HG03460 (cell line): ENCODE measurements around the gene PDE4B.
"Not testable (repeated sequence)": the region's sequence is repeated elsewhere in the genome, so short reads cannot be mapped to it uniquely, and the experiment has no call there.

Source experiments
- ATAC-seq: cut with Tn5 transposase; IDR thresholded peaks from one replicate; pipeline ENCODE4 v1.9.1; 2021; ENCODE audit not compliant: unreplicated experiment

Gene PDE4B

DNA sequence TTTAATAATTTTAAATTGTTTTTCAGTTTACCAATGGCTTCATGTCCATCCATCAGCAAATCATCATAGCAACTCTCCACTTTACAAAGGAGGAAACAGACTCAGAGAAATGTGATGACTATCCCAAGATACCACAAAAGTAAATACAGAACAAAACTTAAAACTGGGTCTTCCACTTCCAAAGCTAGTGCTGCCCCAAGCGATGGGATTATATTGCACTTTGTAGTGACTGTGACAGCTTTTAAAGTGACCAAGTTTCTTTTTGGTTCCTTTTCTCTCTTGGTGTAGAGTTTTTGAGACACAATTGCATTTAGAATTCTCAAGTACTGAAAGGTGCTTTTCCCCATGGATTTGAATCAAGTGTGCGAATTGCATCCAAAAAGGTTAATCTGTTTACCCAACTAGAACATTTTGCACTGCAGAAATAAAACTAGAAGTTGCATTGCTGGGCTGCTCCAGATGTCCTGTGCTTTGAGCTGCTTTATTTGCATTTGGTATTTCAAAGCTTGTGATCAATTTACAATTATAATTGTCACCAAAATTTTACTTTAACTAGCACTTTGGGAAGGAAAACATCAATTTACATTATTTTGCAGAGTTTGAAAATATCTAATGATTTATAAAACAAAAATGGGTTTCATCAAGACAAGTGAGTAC lies 320.2 kb downstream of the PDE4B start:
- no peak for ATAC-seq

DNA sequence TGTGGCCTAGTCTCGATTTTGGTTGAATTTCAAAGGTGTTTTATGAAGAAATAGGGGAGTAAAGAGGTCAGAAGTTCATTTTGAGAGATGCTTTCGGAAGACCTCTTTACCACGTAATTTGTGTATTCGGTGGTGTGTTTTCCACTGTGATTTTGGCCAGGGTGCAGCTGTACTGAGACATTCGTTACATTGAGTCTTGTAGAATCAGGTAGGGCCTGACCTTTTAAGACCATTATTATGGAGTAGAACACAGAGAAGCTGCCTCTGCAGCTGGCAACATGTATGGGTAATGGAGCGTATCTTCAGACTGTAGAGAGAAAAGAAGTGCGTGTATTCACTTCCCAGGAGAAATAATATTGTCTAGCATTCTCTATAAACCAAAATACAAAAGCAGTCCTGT lies 326.5 kb downstream of the PDE4B start:
- ATAC-seq: no peak

DNA sequence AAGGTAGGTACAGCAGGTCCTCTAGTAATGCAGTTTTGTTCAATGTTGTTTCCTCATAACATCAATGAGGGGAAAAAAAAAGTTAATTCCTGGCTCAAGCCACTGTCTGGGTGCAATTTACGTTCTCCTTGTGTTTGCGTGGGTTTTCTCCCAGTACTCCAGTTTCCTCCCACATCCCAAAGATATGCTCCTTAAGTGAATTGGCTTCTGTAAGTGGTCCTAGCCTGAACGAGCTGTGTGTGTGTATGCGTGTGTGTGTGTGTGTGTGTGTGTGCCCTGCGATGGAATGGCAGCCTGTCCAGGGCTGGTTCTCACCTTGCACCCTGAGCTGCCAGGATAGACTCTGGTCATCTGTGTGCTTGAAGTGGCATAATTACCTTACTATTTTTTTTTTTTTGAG lies 332.0 kb downstream of the PDE4B start:
- ATAC-seq: no peak

DNA sequence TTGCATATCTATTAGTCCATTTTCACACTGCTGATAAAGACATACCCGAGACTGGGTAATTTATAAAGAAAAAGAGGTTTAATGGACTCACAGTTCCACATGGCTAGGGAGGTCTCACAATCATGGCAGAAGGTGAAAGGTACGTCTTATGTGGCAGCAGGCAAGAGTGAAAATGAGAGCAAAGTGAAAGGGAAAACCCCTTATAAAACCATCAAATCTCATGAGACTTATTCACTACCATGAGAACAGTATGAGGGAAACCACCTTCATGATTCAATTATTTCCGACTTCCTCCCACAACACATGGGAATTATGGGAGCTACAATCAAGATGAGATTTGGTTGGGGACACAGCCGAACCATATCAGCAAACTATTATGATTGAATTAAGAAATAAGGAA lies 335.9 kb downstream of the PDE4B start:
- ATAC-seq: not testable (repeated sequence)

DNA sequence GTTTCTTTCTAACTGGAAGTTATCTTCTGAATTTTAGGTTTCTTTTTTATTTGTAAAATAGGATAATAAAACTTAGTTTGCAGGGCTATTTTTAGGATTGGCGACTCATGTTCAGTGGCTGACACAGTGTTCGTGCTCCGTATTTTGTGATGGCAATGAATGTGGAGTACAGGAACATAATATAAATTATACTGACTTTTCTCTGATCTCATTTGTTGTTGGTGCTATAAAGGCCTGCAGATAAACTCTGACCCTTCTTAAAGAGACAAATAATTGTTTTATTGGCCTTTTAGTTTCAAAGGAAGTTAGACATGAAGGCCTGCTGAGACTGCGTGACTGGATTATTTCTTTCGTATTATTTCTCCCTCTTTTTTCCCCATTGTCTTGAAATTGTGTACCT lies 339.6 kb downstream of the PDE4B start:
- no peak for ATAC-seq

DNA sequence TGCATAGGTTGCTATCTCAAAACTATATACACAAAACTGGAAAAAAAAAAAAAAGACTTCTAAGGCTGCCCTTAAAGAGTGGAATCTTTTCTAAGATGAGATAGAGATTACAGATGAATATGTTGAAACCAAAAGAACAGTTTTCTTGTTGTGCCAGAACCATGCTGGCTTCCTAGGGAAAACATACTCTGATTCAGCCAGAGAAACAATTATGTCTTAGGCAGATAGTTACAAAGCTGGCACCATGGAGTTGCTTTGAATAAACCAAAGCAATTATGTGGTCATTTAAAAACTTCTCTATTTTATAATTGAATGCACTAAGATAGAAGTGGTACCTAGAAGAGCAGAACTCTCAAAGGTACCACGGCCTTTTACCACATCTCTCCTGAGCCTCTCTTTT lies 341.3 kb downstream of the PDE4B start:
- ATAC-seq: no peak

DNA sequence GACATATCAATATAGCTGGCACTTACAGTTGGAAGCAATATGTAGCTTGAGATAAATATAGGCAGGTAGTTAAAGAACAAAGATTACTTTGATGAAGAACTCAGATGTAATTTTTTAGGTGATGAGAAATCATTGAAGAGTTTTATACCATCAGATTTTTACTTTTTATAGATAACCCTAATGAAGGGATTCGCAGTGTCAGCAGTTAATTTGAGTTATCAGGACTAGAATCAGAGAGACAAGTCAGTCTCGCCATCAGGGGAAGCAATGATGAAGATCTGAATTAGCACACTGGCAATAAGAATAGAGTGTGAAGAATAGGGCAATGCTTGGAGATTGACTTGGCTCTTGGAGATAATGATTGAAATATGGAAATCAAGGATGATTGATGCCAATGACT lies 342.5 kb downstream of the PDE4B start:
- ATAC-seq: no peak

DNA sequence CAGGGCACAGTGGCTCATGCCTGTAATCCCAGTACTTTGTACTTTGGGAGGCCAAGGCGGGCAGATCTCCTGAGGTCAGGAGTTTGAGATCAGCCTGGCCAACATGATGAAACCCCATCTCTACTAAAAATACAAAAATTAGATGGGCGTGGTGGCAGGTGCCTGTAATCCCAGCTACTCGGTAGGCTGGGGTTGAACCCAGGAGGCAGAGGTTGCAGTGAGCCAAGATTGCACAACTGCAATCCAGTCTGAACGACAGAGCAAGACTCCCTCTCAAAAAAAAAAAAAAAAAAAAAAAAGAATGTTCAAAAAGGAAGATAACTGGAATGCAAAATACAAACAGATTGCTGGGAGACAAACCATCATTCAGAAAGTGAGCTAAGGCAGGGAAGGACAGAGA lies 343.7 kb downstream of the PDE4B start:
- ATAC-seq: not testable (repeated sequence)

DNA sequence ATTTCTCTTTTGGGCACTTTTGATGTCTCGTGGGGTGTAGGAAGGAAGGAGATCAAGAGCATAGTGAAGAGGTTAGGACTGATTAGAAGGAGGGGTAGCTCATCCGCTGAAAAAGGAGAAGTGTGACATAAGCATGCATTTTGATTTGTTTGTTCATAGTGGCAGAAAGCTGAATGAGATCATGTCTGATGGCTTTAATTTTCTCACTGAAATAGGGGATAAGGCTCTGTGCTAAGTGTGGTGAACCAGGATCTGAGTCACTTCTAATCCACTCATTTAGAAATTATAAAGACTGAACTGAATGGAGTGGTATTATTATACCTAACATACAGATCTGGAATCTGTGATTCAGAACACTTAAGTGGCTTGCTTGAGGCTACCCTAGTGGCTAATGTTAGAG lies 344.5 kb downstream of the PDE4B start:
- no peak for ATAC-seq

DNA sequence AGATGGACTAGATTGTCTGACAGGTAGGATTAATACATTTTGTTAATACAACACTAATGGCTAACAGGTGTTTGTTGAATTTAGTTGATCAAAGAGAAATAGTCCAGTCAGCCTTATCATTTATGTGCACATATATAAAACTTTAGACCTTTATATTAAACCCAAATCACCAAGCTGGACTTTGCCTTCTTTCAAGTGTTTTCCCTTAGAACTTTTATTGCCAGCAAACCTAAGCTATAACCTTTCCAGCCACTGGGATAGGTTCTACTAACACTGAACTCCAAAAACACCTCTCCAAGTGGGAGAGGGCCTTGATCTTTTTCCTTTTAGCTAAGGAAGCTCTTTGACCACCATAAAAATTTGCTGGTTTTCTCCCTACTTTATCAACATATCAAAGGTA lies 345.9 kb downstream of the PDE4B start:
- no peak for ATAC-seq

DNA sequence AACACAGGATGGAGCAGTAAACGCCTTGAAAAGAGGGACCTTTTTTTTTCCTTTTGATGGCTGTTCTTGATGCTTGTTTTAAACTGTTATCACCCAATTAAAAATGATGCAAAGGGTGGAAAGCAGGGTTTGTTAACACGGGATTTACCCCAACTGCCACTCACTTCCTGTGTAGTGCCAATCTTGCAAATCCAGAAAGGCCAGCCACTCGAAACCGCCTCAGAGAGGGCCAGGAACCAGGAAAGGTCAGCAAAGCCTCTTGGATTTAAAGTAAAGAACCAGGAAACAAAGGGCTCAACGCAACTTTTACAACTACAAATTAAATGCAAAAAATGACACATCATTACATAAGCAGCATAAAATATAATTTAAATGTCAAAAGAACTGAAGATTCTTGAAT lies 347.4 kb downstream of the PDE4B start:
- no peak for ATAC-seq

DNA sequence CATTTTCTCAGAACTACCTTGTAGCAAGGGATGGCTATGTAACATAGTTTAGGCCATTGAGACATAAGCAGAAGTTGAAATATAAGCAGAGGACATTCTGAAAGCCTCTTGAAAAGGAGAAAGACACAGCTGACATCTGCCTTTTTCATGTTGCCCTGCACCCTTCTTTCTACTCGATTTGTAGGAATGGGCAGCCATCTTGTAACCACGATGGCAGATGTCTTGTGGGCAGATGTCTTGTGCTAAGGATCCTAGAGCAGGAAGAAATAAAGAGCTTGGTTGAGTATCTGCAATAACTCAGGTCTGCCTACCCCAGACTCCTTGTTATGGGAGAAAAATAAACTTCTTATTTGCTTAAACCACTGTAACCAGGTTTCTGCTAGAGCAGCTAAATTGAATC lies 351.0 kb downstream of the PDE4B start:
- ATAC-seq: no peak

DNA sequence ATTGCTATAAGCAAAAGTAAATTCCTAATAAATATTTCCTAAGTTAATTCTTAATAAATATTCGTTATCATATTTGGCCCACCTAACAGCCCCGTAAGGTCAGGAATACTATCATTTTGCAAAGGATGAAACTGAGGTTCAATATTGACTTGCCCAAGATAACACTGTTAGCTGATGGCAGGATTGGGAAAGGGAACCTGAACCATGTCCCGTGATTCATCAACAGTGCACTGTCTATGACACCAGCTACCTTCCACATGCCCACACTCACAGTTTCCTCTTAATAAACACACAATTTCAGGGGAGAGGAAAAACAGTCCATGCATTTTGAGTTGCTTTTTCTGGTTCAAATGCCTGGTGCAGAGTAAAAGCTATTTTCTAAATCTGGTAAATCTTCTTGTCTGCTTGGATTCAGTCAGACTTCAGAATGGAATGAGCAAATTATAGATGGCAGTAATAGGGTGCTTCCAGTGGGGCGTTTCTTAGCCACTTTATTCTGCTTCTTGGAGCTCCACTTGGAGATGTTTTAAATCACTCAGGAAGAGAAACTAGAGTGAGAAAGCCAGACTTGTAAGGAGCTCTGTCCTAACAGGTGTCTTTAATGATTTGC lies 354.6 kb downstream of the PDE4B start:
- ATAC-seq: no peak

DNA sequence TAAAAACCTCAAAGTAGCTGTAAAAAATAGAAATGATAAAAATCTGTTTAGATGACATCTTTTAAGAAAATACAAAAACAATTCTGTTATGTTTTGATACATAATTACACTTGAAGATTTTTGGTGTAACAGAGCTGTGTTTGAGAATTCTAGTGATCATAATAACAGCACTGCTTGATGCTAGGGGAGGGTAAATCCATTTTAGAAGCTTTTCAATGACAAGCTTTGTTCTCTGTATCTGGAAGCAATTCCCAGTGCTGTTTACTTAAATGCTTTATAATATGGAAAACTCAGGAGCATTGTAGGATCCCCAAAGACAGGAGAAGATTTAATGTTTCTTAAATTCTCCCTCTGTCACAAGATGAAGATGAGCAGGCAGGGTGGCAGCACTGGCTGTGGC lies 359.3 kb downstream of the PDE4B start:
- ATAC-seq: no peak

DNA sequence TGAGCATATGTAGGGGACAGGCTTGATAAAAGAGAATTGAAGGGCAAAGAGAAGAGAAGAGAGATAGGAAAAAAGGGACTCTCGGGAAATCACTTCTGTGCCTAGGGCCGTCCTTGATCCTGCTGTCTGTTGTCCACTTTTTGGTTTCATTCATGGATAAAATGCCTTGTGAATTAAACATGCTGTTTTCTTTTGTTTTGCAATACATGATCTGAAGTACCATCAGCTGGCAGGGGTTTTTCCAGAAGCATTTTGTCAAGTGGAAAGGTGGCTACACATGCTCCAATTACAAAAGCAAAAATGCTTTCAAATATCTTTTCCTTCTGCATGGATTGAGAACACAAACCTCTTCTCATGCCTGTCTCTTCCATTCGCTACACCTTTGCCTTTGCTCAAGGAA lies 361.7 kb downstream of the PDE4B start:
- ATAC-seq: no peak

DNA sequence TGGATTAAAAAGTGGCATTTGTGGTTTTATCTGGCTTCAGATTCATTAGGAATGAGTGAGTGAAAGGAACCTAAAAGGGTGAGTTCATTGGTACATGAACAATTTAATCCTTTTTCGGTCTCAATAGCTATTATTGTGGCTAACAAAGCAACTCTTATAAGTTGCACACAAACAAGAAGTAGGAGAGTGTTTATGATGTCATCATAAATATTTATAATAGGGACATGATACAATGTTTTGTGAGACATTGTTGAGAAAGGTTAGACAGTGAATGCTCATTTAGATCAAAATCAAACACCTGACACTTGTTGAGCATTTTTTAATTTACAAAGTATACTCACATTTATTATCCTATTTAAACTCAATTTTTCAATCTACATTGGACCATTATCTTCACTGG lies 363.4 kb downstream of the PDE4B start:
- ATAC-seq: no peak

DNA sequence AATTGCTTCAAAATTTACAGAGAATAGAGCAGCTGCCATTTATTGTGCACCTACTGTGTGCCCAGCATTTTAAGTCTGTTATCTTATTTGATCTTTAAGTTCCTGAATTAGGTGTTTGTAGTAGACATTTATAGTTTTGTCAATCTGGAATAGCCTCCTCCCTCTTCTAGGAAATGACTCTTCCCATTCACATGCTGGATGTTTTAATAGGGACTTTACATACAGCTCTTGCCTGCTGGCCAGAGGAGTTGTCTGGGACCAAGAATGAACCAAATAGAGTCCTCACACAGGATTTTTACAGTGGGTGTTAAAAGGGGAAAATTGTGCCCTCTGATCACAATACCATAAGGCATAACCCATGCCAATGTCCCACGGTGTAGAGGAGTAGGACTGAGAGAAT lies 367.1 kb downstream of the PDE4B start:
- ATAC-seq: no peak

DNA sequence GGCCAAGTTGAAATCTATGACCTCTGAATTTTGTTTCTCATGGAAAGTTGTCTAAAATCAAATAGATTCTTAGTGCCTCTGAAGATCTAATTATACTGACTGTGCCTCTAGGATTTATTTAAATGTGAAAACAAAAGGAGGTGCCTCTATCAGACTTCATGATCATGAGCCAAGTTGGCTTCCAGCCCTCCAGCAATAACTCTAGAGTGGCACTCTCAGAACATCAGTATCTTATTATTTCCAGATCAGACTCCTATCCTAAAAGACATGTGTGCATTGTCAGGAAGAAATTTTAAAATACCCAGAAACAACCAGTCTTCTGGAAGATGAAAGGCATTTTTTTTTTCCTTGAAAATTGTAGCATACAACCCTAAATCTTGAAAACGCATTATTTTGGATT lies 368.0 kb downstream of the PDE4B start:
- ATAC-seq: no peak

DNA sequence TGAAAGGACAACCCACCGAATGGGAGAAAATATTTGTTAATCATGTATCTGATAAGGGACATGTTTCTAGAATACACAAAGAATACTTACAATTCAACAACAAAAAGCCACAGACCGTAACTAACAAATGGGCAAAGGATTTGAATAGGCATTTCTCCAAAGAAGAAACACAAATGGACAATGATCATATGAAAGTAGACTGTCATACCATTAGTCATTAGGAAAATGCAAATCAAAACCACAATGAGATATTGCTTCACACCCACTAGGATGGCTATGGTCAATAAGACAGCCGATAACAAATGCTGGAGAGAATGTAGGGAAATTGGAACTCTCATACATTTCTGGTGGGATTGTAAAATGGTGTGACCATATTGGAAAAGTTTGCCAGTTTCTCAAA lies 374.1 kb downstream of the PDE4B start:
- no peak for ATAC-seq

DNA sequence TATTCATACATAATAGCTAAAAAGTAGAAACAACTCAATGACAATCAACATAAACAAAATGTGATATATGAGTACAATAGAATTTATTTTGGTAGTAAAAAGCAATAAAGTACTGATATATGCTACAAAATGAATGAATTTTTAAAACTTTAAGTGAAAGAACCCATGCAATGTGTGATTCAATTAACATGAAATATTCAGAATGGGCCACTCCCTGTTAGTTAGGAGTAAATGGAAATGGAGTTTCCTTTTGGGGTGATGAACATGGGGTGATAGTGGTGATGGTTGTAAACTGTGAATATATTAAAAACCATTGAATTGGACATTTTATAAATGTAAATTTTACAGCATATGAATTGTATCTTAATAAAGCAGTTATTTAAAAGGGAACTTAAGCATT lies 374.6 kb downstream of the PDE4B start:
- no peak for ATAC-seq

DNA sequence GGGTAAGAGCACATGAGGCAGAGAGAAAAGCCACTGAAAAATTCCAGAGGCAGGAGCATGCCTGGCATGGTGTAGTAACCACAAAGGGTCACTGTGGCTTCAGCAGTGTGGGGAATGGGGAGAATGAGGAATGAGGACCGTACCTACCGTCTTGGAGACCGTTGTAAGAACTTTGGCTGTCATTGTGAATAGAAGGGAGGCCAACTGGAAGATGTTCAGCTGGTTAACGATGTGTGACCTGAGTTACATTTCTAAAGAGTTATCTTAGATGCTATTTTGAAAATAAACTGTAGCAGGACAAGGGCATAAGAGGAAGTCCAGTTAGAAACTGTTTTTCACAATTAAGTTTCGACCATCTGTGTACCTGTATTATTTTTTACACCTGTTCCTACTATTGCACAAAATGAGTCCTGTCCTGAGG lies 375.8 kb downstream of the PDE4B start:
- no peak for ATAC-seq

DNA sequence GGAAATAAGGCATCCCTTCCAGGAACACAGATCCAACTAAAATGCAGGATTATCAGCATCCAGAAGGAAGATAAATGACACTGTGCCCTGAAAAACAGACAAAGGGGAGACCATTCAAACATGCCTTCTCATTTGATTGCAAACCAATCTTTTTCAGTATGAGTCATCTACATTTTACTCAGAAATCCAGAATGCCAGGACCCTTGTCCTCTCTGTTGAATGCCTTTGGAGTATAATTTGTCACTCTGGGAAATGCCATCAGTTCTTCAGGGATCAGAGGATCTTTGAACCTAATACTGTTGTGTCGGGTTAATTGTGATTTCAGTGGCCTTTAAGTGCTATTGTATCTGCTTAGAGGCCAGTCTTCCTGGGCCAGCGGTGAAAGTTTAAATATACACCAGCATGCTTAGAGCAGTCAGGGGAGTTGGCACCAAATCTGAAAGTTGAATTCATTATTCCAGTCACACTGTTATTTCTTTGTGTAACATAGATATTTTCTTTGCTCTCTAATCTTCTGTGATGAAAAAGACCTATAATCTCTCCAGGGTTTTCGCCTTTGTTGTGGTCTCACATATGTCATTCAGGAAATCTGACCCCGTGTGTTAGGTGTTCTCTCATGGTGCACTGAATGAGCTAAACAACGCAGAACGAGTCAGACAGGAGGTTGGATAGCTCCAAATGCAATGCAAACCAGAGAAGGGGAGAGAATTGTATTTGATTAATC lies 376.4 kb downstream of the PDE4B start:
- ATAC-seq: no peak

DNA sequence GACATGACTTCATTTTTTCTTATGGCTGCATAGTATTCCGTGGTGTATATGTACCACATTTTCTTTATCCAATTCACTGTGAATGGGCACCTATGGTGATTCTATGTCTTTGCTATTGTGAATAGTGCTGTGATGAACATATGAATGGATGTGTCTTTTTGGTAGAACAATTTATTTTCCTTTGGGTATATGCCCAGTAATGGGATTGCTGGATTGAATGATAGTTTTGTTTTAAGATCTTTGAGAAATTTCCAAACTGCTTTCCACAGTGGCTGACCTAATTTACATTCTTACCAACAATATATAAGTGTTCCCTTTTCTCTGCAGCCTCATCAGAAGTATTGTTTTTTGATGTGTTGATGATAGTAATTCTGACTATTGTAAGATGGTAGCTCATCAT lies 379.6 kb downstream of the PDE4B start:
- ATAC-seq: no peak
